GM10266 (cell line): Measurements from ENCODE around the gene TUBG1.

Experiments used
- DNase-seq: peaks from one replicate; pipeline ENCODE4 v3.0.0; 2012; ENCODE audit errors: extremely low spot score
- CTCF ChIP-seq: IDR thresholded peaks from 2 replicates; pipeline ENCODE4 v1.5.1; 2012; ENCODE audit warnings: mild to moderate bottlenecking, low read depth; ENCODE audit not compliant: control insufficient read depth, insufficient read depth; ENCODE audit errors: missing control alignments

Gene TUBG1

GRCh38 chr17:42564815-42565522 is 44.5 kb upstream of the TUBG1 start:
- no peak for DNase-seq
- no peak for TF ChIP-seq CTCF

GRCh38 chr17:42565523-42566214 is 43.8 kb upstream of the TUBG1 start:
- TF ChIP-seq CTCF: no peak
- no peak for DNase-seq

- no peak for TF ChIP-seq CTCF
- no peak for DNase-seq
These were observed 43.1 kb upstream of the TUBG1 start for GRCh38 chr17:42566215-42566882.

GRCh38 chr17:42566883-42567573 is 42.5 kb upstream of the TUBG1 start, which contains the start of gene MLX:
Gene MLX (plus strand): TSS chr17:42567100. CDS start chr17:42567125, 25 bp downstream.
- DNase-seq: peak; percentile 100
- no peak for TF ChIP-seq CTCF

- TF ChIP-seq CTCF: no peak
- DNase-seq: no peak
These were observed 41.0 kb upstream of the TUBG1 start for GRCh38 chr17:42568341-42569111.

- no peak for DNase-seq
- no peak for TF ChIP-seq CTCF
These were observed 37.9 kb upstream of the TUBG1 start for GRCh38 chr17:42571435-42572225.
